ENCODE measurements around the gene CHURC1. TPM values are rescaled to one million over a fixed set of nuclear protein-coding genes. Genes with fewer than 3 reads are reported as not detected.

Gene CHURC1
- total RNA-seq, 1 experiment from 2014 or later, result 48.5 TPM

GRCh38 chr14:64868379-64868778 lies 45.9 kb upstream of the CHURC1 start:
- no peak for TF ChIP-seq CTCF (IDR thresholded peaks at IDR 0.05; ENCODE audit: unreplicated experiment)
- no TSS peak for BruUV-seq (replicated peaks)
- no peak overlapping the region for H3K4me3 Mint-ChIP-seq (ENCODE audit: low read depth, unreplicated experiment)
- peaks cover 93% of the 10 kb centered on the region for H3K27me3 Mint-ChIP-seq (ENCODE audit: unreplicated experiment)
- H3K36me3 Mint-ChIP-seq (ENCODE audit: insufficient read depth, unreplicated experiment), result no peaks in the 10 kb centered on the region
- CTCF ChIA-PET, result no interaction called here
- intact Hi-C loops (cut with micrococcal nuclease; ENCODE audit: unreplicated experiment), result no loop called here
- no peak for DNase-seq
- H3K9me3 Mint-ChIP-seq (ENCODE audit: low read depth, unreplicated experiment), result no peaks in the 10 kb centered on the region
- no peak overlapping the region for H3K27ac Mint-ChIP-seq (ENCODE audit: unreplicated experiment)
- no peaks in the 10 kb centered on the region for H3K4me1 Mint-ChIP-seq (ENCODE audit: low read depth, unreplicated experiment)

- no peak for TF ChIP-seq CTCF (IDR thresholded peaks at IDR 0.05; ENCODE audit: unreplicated experiment)
- H3K27ac Mint-ChIP-seq (ENCODE audit: unreplicated experiment), result no peak overlapping the region
- BruUV-seq (replicated peaks), result no TSS peak
- H3K27me3 Mint-ChIP-seq (ENCODE audit: unreplicated experiment), result peaks cover 93% of the 10 kb centered on the region
- H3K4me3 Mint-ChIP-seq (ENCODE audit: low read depth, unreplicated experiment), result no peak overlapping the region
- intact Hi-C loops (cut with micrococcal nuclease; ENCODE audit: unreplicated experiment), result no loop called here
- no peak for DNase-seq
- CTCF ChIA-PET, result no interaction called here
- H3K4me1 Mint-ChIP-seq (ENCODE audit: low read depth, unreplicated experiment), result no peaks in the 10 kb centered on the region
- H3K36me3 Mint-ChIP-seq (ENCODE audit: insufficient read depth, unreplicated experiment), result no peaks in the 10 kb centered on the region
- no peaks in the 10 kb centered on the region for H3K9me3 Mint-ChIP-seq (ENCODE audit: low read depth, unreplicated experiment)
Observed at GRCh38 chr14:64868841-64869240, 45.4 kb upstream of the CHURC1 start.

GRCh38 chr14:64870160-64870559 lies 44.1 kb upstream of the CHURC1 start:
- no peak for DNase-seq
- H3K27ac Mint-ChIP-seq (ENCODE audit: unreplicated experiment), result no peak overlapping the region
- H3K36me3 Mint-ChIP-seq (ENCODE audit: insufficient read depth, unreplicated experiment), result no peaks in the 10 kb centered on the region
- CTCF ChIA-PET, result interaction anchor here (0.6 to 0.7 kb wide), 2 partner anchors 117 to 1950 kb away, joined by 3 to 4 read pairs; no protein-coding TSS in a partner anchor
- no TSS peak for BruUV-seq (replicated peaks)
- H3K27me3 Mint-ChIP-seq (ENCODE audit: unreplicated experiment), result peaks cover 96% of the 10 kb centered on the region
- H3K4me3 Mint-ChIP-seq (ENCODE audit: low read depth, unreplicated experiment), result no peak overlapping the region
- H3K9me3 Mint-ChIP-seq (ENCODE audit: low read depth, unreplicated experiment), result no peaks in the 10 kb centered on the region
- H3K4me1 Mint-ChIP-seq (ENCODE audit: low read depth, unreplicated experiment), result no peaks in the 10 kb centered on the region
- intact Hi-C loops (cut with micrococcal nuclease; ENCODE audit: unreplicated experiment), result no loop called here
- TF ChIP-seq CTCF (IDR thresholded peaks at IDR 0.05; ENCODE audit: unreplicated experiment), result no peak

GRCh38 chr14:64871344-64871743 lies 42.9 kb upstream of the CHURC1 start:
- no peak overlapping the region for H3K4me3 Mint-ChIP-seq (ENCODE audit: low read depth, unreplicated experiment)
- BruUV-seq (replicated peaks), result no TSS peak
- CTCF ChIA-PET, result no interaction called here
- peaks cover 96% of the 10 kb centered on the region for H3K27me3 Mint-ChIP-seq (ENCODE audit: unreplicated experiment)
- no peak for DNase-seq
- TF ChIP-seq CTCF (IDR thresholded peaks at IDR 0.05; ENCODE audit: unreplicated experiment), result no peak
- H3K36me3 Mint-ChIP-seq (ENCODE audit: insufficient read depth, unreplicated experiment), result no peaks in the 10 kb centered on the region
- H3K9me3 Mint-ChIP-seq (ENCODE audit: low read depth, unreplicated experiment), result no peaks in the 10 kb centered on the region
- H3K27ac Mint-ChIP-seq (ENCODE audit: unreplicated experiment), result no peak overlapping the region
- intact Hi-C loops (cut with micrococcal nuclease; ENCODE audit: unreplicated experiment), result no loop called here
- H3K4me1 Mint-ChIP-seq (ENCODE audit: low read depth, unreplicated experiment), result no peaks in the 10 kb centered on the region
